ENCODE data around the gene DDOST.
A peak's percentile ranks its signal among the peaks of the same experiment; 100 is the strongest.

The DDOST gene

GRCh38 chr1:20672265-20672632 is 11.1 kb upstream of the DDOST start:
- no peak overlapping the region for H3K9ac ChIP-seq
- no peak overlapping the region for H3K27ac ChIP-seq
- no peaks in the 10 kb centered on the region for H3K4me1 ChIP-seq
- H3K36me3 ChIP-seq: no peaks in the 10 kb centered on the region
- no peaks in the 10 kb centered on the region for H4K20me1 ChIP-seq
- peaks cover 0 to 7% (median 4%) of the 10 kb centered on the region in 11 experiments; a peak in 14 of 22 replicates for H3K9me3 ChIP-seq (replicated peaks in 1 of 11)
- H3K4me3 ChIP-seq: no peak overlapping the region
- H3K4me2 ChIP-seq: no peak overlapping the region
- no peaks in the 10 kb centered on the region for H3K27me3 ChIP-seq
- no peak for TF ChIP-seq Cebpa-rat (IDR thresholded peaks at IDR 0.05)

DNA sequence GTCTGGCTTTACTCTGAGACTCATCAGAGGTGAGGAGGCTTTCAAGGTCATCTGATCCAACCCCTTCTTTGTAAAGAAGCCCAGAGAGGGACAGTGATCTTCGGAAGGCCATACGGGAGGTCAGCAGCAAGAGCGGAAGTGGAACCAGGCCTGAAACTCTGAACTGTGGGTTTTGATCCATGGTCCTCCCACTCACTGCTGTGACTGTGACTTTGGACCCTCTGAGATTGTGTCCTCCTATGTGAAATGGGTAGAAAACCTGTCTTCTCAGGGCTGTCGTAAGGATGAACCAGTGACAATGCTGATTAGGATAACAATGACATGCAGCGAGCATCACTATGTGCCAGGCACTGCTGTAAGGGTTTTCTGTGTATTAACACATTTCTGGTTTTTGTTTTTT is 9.8 kb upstream of the DDOST start:
- no peak overlapping the region for H3K4me3 ChIP-seq

DNA sequence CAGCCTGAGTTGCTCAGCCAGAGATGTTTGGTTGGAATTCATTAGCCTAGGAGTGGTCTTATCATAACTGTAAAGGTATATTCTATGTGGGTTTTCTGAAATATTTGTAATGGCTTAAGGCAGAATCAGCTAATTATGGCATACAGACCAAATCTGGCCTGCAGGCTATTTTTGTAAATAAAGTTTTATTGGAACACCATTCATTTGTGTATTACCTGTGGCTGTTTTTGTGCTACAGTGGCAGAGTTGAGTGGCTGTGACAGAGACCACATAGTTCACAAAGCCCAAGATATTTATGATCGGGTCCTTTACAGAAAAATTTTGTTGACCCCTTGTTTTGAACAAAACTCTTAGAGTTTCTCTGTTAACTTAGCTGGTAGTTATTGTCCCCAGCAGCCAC is 7.4 kb upstream of the DDOST start:
- Histone ChIP-seq H4K20me1 (no peaks in the 10 kb centered on the region), H3K36me3 (no peaks in the 10 kb centered on the region), H3K4me1 (peaks cover 10 to 14% (median 11%) of the 10 kb centered on the region in 10 experiments; a peak in 19 of 20 replicates), H3K27me3 (no peaks in the 10 kb centered on the region), H3K9me3 (replicated peaks in 1 of 11) (peaks cover 0 to 9% (median 5%) of the 10 kb centered on the region in 11 experiments; a peak in 9 of 22 replicates), H3K27ac (no peak overlapping the region), H3K4me3 (no peak overlapping the region), H3K9ac (no peak overlapping the region), H3K4me2 (no peak overlapping the region)
- TF ChIP-seq Cebpa-rat (IDR thresholded peaks at IDR 0.05): no peak

More for the DNA sequence above, 9.8 kb upstream of the DDOST start:
- Histone ChIP-seq H3K4me1 (peaks cover 3 to 6% (median 4%) of the 10 kb centered on the region in 10 experiments; a peak in 18 of 20 replicates), H3K36me3 (no peaks in the 10 kb centered on the region), H3K9ac (no peak overlapping the region), H3K27me3 (no peaks in the 10 kb centered on the region), H3K4me2 (no peak overlapping the region), H3K27ac (no peak overlapping the region), H3K9me3 (replicated peaks in 1 of 11) (peaks cover 0 to 9% (median 5%) of the 10 kb centered on the region in 11 experiments; a peak in 9 of 22 replicates), H4K20me1 (no peaks in the 10 kb centered on the region)
- no peak for TF ChIP-seq Cebpa-rat (IDR thresholded peaks at IDR 0.05)

DNA sequence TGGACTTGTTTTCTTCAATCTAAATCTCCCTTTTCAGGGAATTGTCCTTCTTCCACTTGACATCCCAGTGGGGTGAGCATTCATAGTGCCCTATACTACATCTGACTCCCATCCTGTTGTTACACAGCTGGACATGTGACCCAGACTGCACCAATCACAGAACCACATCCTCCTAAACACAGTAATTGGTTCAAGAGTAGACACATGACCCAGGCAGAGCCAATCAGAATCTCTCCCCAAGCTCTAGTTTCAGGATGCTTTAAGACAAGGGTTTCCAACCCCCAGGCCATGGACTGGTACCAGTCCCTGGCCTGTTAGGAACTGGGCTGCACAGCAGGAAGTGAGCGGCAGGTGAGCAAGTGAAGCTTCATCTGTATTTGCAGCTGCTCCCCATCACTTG is 5.6 kb upstream of the DDOST start:
- Histone ChIP-seq H3K27ac (no peak overlapping the region), H3K27me3 (no peaks in the 10 kb centered on the region), H3K4me2 (no peak overlapping the region), H3K36me3 (no peaks in the 10 kb centered on the region), H3K4me3 (no peak overlapping the region), H3K9me3 (replicated peaks in 1 of 11) (peaks cover 0 to 9% (median 5%) of the 10 kb centered on the region in 11 experiments; a peak in 9 of 22 replicates), H3K4me1 (peaks cover 17 to 23% (median 19%) of the 10 kb centered on the region in 10 experiments), H3K9ac (no peak overlapping the region), H4K20me1 (no peaks in the 10 kb centered on the region)
- TF ChIP-seq Cebpa-rat (IDR thresholded peaks at IDR 0.05): no peak

GRCh38 chr1:20666146-20666545 is 5.0 kb upstream of the DDOST start:
- peak overlapping the region in 8 of 11 experiments; percentile 3 to 61 (median 46); a peak in 12 of 22 replicates for H3K27ac ChIP-seq
- H4K20me1 ChIP-seq: no peaks in the 10 kb centered on the region
- H3K4me3 ChIP-seq: no peak overlapping the region
- no peaks in the 10 kb centered on the region for H3K36me3 ChIP-seq
- H3K9ac ChIP-seq: peak overlapping the region in 5 of 11 experiments; percentile 19 to 42 (median 24); a peak in 4 of 22 replicates
- peaks cover 0 to 9% (median 5%) of the 10 kb centered on the region in 11 experiments; a peak in 9 of 22 replicates for H3K9me3 ChIP-seq (replicated peaks in 1 of 11)
- peaks cover 18 to 24% (median 20%) of the 10 kb centered on the region in 10 experiments for H3K4me1 ChIP-seq
- no peaks in the 10 kb centered on the region for H3K27me3 ChIP-seq
- peak overlapping the region; percentile 5 to 74 (median 44); a peak in 14 of 22 replicates for H3K4me2 ChIP-seq
- TF ChIP-seq Cebpa-rat (IDR thresholded peaks at IDR 0.05): no peak

DNA sequence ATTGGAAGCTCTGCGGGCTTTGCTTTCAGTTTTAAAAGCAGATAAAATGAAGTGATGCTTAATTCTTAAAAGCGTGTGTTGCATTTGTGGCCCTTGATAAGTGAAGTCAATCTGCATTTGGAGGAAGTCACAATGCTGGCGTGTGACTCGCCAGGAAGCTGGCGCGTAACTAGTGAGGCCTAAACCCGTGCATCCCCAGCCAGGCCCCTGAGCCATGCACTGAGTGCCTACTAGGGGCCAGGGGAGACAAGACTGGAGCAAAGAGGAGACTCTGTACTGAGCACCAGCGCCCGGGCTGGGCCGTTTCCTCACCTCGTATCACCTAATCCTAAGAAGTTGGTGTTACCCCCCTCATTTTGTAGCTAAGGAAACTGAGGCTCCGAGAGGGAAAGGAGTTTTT is 4.6 kb upstream of the DDOST start:
- TF ChIP-seq Cebpa-rat (IDR thresholded peaks at IDR 0.05): no peak
- Histone ChIP-seq H3K9me3 (replicated peaks in 1 of 11) (peaks cover 0 to 9% (median 5%) of the 10 kb centered on the region in 11 experiments; a peak in 9 of 22 replicates), H3K9ac (peak overlapping the region in 6 of 11 experiments; percentile 19 to 42 (median 26); a peak in 7 of 22 replicates), H3K4me3 (no peak overlapping the region), H3K36me3 (no peaks in the 10 kb centered on the region), H3K27me3 (no peaks in the 10 kb centered on the region), H3K27ac (peak overlapping the region in 8 of 11 experiments; percentile 3 to 61 (median 46); a peak in 12 of 22 replicates), H4K20me1 (peaks cover 0 to 3% (median 0%) of the 10 kb centered on the region in 11 experiments; a peak in 1 of 22 replicates), H3K4me1 (peaks cover 18 to 24% (median 20%) of the 10 kb centered on the region in 10 experiments), H3K4me2 (peak overlapping the region; percentile 5 to 74 (median 44); a peak in 19 of 22 replicates)

DNA sequence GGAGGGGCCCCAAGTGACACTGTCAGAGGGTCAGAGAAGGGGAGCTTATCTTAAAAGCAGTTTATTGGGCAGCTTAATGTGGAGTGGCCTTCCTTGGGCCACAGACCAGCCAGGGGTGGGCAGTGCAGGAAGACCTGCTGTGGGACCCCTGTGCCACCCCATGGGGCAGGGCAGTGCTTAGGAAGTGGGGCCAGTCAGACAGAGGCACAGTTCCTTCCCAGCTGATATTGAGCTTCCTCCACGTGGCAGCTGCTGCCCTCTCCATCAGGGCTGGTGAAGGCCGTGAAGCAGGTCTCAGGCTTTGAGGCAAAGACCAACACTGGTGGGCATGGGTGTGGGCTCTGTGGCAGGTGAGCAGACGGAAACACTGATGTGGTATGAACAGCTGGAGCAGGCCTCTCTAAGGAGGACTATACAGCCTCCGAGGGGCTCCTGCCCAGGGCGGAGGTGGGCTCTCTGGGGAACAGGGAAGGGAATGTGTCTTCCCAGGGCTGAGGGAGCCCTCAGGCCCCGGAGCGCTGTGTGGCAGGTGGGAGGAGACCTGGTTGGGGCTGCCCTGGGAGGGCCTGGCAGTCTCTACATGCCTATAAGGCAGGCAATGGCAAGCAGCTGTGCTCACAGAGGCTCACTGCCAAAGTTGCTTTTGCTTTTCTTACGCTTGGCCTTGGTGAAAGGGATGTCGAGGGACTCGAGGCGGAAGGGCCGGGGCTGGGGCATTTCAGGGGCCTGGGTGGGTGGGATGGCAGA is 3.0 kb upstream of the DDOST start:
- no peak overlapping the region for H3K4me2 ChIP-seq
- H3K9ac ChIP-seq: no peak overlapping the region
- no peak overlapping the region for H3K4me3 ChIP-seq
- peak overlapping the region in 1 of 11 experiments; percentile 7; a peak in 1 of 22 replicates for H3K27ac ChIP-seq
- peaks cover 6 to 10% (median 8%) of the 10 kb centered on the region in 11 experiments; a peak in 20 of 22 replicates for H3K36me3 ChIP-seq
- peaks cover 0 to 18% (median 9%) of the 10 kb centered on the region in 11 experiments; a peak in 14 of 22 replicates for H4K20me1 ChIP-seq
- peaks cover 0 to 9% (median 5%) of the 10 kb centered on the region in 11 experiments; a peak in 9 of 22 replicates for H3K9me3 ChIP-seq (replicated peaks in 1 of 11)
- no peaks in the 10 kb centered on the region for H3K27me3 ChIP-seq
- H3K4me1 ChIP-seq: peaks cover 30 to 35% (median 34%) of the 10 kb centered on the region in 10 experiments
- no peak for TF ChIP-seq Cebpa-rat (IDR thresholded peaks at IDR 0.05)

DNA sequence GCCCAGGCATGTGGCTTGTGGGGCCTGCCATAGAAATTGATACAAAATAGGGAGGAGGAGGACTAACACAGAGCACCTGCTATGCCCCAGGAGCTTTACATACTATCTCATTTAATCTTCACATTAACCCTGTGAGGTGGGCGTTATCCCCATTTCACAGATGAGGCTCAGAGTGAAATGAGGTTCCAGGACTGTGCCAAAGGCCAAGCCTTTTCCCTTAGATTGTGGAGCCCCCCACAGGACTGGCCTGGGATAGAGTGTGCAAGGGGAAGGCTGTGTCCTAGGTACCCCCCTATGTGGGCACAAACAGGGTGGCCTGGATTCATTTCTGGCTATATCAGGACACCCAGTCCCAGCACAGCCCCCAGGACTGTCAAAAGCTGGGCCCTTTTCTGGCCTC is 2.2 kb upstream of the DDOST start:
- peaks cover 32 to 42% (median 37%) of the 10 kb centered on the region in 10 experiments for H3K4me1 ChIP-seq
- H3K4me3 ChIP-seq: no peak overlapping the region
- H3K27me3 ChIP-seq: no peaks in the 10 kb centered on the region
- H3K9ac ChIP-seq: no peak overlapping the region
- H3K36me3 ChIP-seq: peaks cover 14 to 18% (median 16%) of the 10 kb centered on the region in 11 experiments
- H3K4me2 ChIP-seq: no peak overlapping the region
- peaks cover 5 to 26% (median 16%) of the 10 kb centered on the region in 11 experiments; a peak in 17 of 22 replicates for H4K20me1 ChIP-seq
- no peak for TF ChIP-seq Cebpa-rat (IDR thresholded peaks at IDR 0.05)
- peaks cover 0 to 9% (median 5%) of the 10 kb centered on the region in 11 experiments; a peak in 9 of 22 replicates for H3K9me3 ChIP-seq (replicated peaks in 1 of 11)
- H3K27ac ChIP-seq: no peak overlapping the region

DNA sequence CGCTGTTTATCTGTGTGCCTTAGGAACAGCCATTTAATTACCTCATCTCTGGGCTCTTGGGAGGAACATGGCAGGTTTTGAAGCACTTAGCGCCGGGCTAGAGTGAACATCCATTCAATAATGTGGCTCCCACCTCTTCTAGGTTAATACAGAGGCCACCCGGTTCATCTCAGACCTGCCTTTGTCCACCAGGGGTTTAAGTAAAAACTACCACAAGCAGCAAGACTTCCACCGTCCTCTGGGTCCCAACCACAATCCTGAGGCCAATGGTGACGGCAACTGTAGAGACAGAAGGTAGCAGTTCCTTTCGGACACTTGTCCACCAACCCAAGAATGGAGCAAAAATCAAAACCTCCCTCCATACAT is 924 bp upstream of the DDOST start:
- Histone ChIP-seq H3K4me2 (peak overlapping the region; percentile 84 to 96 (median 94)), H3K4me3 (peak overlapping the region; percentile 87 to 98 (median 92)), H3K27me3 (no peaks in the 10 kb centered on the region), H3K4me1 (peaks cover 32 to 47% (median 37%) of the 10 kb centered on the region in 10 experiments), H3K27ac (peak overlapping the region; percentile 60 to 87 (median 81); a peak in 21 of 22 replicates), H3K9me3 (replicated peaks in 1 of 11) (peaks cover 0 to 7% (median 4%) of the 10 kb centered on the region in 11 experiments; a peak in 9 of 22 replicates), H4K20me1 (peaks cover 17 to 39% (median 29%) of the 10 kb centered on the region in 11 experiments; a peak in 21 of 22 replicates), H3K9ac (peak overlapping the region; percentile 80 to 91 (median 86)), H3K36me3 (peaks cover 26 to 30% (median 29%) of the 10 kb centered on the region in 11 experiments)
- TF ChIP-seq Cebpa-rat (IDR thresholded peaks at IDR 0.05): no peak
